Kidney epithelial cell (primary cell): ENCODE measurements around the gene WAS. TPM values are rescaled to one million over a fixed set of nuclear protein-coding genes. Genes with fewer than 3 reads are reported as not detected.

ENCODE experiments used
- DNase-seq: peaks from one replicate; pipeline ENCODE4 v3.0.0-alpha.2; 2010; ENCODE audit warnings: low read depth
- H3K27me3 ChIP-seq: 2 replicates; pipeline ENCODE4 v1.6.0; 2011; ENCODE audit warnings: low read length; ENCODE audit not compliant: control insufficient read depth, insufficient read depth
- H3K36me3 ChIP-seq: 2 replicates; pipeline ENCODE4 v1.5.1; 2011; ENCODE audit warnings: low read length; ENCODE audit not compliant: control insufficient read depth, insufficient read depth
- H3K4me3 ChIP-seq: 2 replicates; pipeline ENCODE4 v1.5.1; 2011; ENCODE audit warnings: low read depth, mild to moderate bottlenecking, control low read depth, low read length
- CTCF ChIP-seq: IDR thresholded peaks from 2 replicates; pipeline ENCODE4 v1.5.1; 2011; ENCODE audit warnings: mild to moderate bottlenecking, moderate library complexity, low read length, control low read depth, inconsistent platforms; ENCODE audit not compliant: insufficient read depth, poor library complexity, severe bottlenecking
- total RNA-seq: library from RNA; depleted of rRNA; stranded (reverse); fragments of >200 nt; gene quantifications from 2 replicates; pipeline ENCODE4 v1.2.3, GENCODE V29; 2015

WAS gene
- total RNA-seq, 1 donor from 2014 or later: 2.2 TPM

GRCh38 chrX:48700246-48700645 lies 16.6 kb downstream of the WAS start:
- H3K36me3 ChIP-seq: no peaks in the 10 kb centered on the region
- no peak for DNase-seq
- H3K4me3 ChIP-seq: no peak overlapping the region
- no peaks in the 10 kb centered on the region for H3K27me3 ChIP-seq
- no peak for TF ChIP-seq CTCF

GRCh38 chrX:48700951-48701653 lies 17.5 kb downstream of the WAS start:
- H3K36me3 ChIP-seq: no peaks in the 10 kb centered on the region
- no peak for DNase-seq
- no peaks in the 10 kb centered on the region for H3K27me3 ChIP-seq
- no peak overlapping the region for H3K4me3 ChIP-seq
- TF ChIP-seq CTCF: no peak

- DNase-seq: no peak
- Histone ChIP-seq H3K36me3 (no peaks in the 10 kb centered on the region), H3K4me3 (no peak overlapping the region), H3K27me3 (no peaks in the 10 kb centered on the region)
- TF ChIP-seq CTCF: no peak
Observed at GRCh38 chrX:48702032-48702431, 18.4 kb downstream of the WAS start.

- no peak for DNase-seq
- TF ChIP-seq CTCF: no peak
- H3K36me3 ChIP-seq: no peaks in the 10 kb centered on the region
- no peaks in the 10 kb centered on the region for H3K27me3 ChIP-seq
- no peak overlapping the region for H3K4me3 ChIP-seq
Observed at GRCh38 chrX:48702716-48703115, 19.1 kb downstream of the WAS start.

- no peak for DNase-seq
- no peaks in the 10 kb centered on the region for H3K36me3 ChIP-seq
- no peaks in the 10 kb centered on the region for H3K27me3 ChIP-seq
- TF ChIP-seq CTCF: no peak
- no peak overlapping the region for H3K4me3 ChIP-seq
Observed at GRCh38 chrX:48703228-48703627, 19.6 kb downstream of the WAS start.
